Activated naive CD4-positive, alpha-beta T cell treated with anti-CD3 and anti-CD28 coated beads, Interleukin-2, amount 50 U/mL, for 16 hours (primary cell): ENCODE measurements around the gene PKMYT1.
"Not testable (repeated sequence)": the region's sequence is repeated elsewhere in the genome, so short reads cannot be mapped to it uniquely, and the experiment has no call there.

Experiments
- DNase-seq: peaks from one replicate; pipeline ENCODE4 v3.0.0-alpha.2; 2020

PKMYT1 gene

DNA sequence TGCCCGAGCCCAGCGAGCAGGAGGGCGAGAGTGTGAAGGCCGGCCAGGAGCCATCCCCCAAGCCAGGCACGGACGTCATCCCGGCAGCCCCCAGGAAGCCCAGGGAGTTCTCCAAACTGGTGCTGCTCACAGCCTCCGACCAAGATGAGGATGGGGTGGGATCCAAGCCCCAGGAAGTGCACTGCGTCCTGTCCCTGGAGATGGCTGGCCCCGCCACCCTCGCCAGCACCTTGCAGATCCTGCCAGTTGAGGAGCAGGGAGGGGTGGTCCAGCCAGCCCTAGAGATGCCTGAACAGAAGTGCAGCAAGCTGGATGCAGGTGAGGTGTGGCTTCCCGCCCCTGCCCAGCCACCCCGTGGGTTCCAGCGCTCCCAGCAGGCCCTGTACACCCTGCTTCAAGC lies 50.6 kb downstream of the PKMYT1 start:
- no peak for DNase-seq

DNA sequence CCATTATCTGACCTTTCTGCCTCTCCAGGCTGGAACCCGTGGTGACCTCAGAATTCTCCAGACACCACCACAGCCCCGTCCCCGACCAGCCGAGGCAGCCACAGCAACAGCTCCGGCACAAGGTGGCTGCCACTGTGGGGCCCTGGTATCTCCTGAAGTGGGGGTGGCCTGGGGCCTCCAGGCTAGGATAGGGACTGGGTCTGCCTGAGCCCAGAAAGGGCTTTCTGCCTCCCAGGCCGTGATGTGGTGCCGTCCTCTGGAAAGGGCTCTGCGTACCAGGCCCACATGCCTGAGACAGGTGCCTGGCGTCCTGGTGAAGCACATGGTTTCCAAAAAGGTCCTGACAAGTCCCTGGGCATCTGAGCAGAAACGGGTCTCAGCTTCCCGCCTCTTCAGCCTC lies 51.5 kb downstream of the PKMYT1 start:
- DNase-seq = no peak

DNA sequence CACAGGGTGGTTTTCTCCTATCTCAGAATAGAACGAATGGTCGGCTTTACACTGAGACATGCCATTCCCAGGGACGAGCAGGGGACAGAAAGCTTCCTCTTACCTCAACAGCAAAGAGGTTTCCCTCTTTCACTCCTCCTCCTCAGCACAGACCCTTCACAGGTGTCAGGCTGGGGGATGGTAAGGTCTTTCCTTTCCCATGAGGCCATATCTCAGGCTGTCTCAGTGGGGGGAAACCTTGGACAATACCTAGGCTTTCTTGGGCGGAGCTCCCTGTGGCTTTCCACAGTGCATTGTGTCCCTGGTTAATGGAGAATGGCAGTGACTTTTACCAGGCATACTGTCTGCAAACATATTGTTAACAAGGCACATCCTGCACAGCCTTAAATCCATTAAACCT lies 52.1 kb downstream of the PKMYT1 start:
- DNase-seq = not testable (repeated sequence)

DNA sequence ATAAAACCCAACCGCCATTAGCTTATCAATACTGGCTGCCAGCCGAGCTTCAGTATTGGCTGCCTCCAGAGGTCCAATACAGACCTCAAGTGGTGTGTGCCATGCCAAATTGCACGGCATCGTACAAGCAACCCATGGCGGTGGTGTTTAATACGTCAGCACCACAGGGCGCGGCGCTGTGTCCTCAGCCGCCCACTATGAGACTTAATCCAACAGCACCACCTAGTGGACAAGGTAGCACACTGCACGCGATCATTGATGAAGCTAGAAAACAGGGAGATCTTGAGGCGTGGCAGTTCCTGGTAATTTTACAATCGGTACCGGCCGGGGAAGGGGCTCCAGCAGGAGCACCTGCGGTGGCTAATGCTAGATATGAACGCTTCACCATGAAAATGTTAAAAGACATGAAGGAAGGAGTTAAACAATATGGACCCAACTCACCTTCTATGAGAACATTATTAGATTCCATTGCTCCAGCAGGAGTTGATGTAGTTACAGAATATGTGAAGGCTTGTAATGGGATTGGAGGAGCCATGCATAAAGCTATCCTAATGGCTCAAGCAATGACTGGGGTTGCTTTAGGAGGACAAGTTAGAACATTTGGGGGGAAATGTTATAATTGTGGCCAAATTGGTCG lies 53.1 kb downstream of the PKMYT1 start:
- DNase-seq = peak; percentile 86

DNA sequence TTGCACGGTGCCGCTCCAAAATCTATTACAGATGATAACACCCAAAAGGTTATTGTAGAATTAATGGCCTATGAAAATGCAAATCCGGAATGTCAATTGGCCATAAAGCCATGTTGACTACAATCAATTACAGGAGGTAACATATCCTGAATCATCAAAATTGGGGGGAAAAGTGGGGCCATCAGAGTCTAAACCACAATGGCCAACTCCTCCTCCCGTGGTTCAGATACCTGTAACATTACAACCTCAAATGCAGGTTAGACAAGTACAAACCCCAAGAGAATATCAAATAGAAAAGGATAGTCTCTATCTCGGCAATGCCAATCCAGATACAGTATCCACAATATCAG lies 53.6 kb downstream of the PKMYT1 start:
- no peak for DNase-seq

DNA sequence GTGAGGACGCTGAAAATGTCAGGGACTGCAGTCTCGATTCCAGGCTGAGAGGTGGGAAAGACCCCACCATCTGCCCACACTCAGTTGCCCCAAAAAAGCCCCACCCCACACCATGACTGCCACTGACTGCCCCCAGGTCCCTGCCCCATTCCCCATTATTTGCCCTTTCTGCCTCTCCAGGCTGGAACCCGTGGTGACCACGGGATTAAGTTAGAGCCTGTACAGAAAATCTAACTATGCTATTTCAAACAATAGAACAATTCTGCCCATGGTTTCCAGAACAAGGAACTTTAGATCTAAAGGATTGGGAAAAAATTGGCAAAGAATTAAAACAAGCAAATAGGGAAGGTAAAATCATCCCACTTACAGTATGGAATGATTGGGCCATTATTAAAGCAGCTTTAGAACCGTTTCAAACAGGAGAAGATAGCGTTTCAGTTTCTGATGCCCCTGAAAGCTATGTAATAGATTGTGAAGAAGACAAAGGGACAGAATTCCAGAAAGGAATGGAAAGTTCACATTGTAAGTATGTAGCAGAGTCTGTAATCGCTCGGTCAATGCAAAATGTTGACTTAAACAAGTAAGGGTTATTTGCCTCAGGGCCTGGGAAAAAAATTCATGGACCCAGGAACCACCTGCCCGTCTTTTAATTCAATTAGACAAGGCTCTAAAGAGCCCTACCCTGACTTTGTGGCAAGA lies 54.1 kb downstream of the PKMYT1 start:
- no peak for DNase-seq

DNA sequence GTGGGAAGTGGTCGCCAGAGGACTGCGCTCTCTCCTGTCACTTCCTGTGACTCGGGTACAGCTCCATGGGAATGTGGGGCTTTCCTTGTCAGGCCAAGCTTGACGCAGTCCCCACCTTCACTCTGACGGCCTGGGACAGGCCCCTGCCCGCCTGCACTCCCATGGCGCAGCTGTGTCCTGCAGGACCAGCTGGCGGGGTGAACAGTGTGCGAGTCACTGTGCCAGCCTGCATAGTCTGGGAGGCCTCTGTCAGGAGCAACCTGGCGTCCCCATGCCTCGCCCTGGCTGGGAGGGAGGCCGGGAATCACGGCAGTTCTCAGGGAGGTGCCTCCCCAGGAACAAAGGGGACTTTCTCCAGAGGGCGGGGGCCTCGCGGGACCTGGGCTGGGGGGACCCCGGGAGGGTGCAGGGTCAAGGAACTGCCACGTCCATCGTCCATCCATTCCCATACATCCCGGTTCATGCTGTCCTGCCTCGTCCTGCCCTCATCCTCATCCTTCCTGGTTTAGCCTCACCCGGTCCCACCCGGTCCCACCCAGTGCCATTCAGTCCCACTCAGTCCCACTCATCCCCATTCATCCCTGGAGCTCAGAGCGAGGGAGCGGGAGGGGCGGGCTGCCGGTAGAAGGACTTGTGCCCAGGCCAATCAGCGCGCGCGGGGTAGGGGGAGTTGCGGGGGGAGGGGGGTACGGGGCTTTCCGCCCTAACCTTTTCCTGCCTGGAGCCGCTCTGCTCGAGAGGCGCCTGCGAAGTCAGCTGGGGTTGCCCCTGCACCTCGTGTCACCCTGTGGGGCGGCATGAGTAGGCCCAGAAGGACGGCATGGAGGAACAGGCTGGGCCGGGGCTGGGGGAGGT lies 55.1 kb downstream of the PKMYT1 start:
- DNase-seq = no peak

DNA sequence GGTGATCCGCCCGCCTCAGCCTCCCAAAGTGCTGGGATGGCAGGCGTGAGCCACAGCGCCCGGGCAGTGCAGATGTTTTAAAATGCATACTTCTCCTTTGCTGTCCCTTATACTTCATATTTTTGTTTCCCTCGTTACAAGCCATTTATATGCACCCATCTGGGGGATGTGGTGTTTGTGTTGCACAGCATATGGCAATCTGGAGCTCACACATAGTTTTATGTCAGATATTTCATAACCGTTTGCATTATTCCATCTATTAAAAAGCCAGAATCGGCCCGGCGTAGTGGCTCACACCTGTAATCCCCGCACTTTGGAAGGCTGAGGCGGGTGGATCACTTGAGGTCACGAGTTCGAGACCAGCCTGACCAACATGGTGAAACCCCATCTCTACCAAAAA lies 56.8 kb downstream of the PKMYT1 start:
- no peak for DNase-seq
